Small intestine (tissue), 7 donors: ENCODE measurements around the gene DPP10. TPM values are rescaled to one million over a fixed set of nuclear protein-coding genes. Genes with fewer than 3 reads are reported as not detected.

Source experiments
- DNase-seq, 2 donors: peaks; one replicate each; pipeline versions ENCODE4 v3.0.0 to v3.0.0-alpha.2; 2013
- FAIRE-seq: peaks from 2 replicates; lab custom pipeline; 2012; peaks lifted over from hg19 to GRCh38; lab: Jason Lieb, UNC
- H3K27ac ChIP-seq, 3 donors: one replicate each; pipeline ENCODE4 v1.5.1; 2013; ENCODE audit warnings: low read length in 2 of 3, mild to moderate bottlenecking in 2 of 3, control low read depth in 1 of 3, inconsistent platforms in 1 of 3, low read depth in 1 of 3, moderate library complexity in 1 of 3
- H3K27me3 ChIP-seq, 3 donors: one replicate each; pipeline ENCODE4 v1.6.1; 2013; ENCODE audit warnings: low read length in 3 of 3, inconsistent platforms in 1 of 3; ENCODE audit not compliant: control insufficient read depth in 3 of 3, insufficient read depth in 3 of 3
- H3K36me3 ChIP-seq, 3 donors: one replicate each; pipeline ENCODE4 v1.6.1; 2013; ENCODE audit warnings: low read length in 3 of 3, inconsistent platforms in 1 of 3, low read depth in 1 of 3, mild to moderate bottlenecking in 1 of 3, moderate library complexity in 1 of 3; ENCODE audit not compliant: control insufficient read depth in 3 of 3, insufficient read depth in 2 of 3
- H3K4me1 ChIP-seq, 3 donors: one replicate each; pipeline ENCODE4 v1.6.1; 2013; ENCODE audit warnings: low read length in 2 of 3, inconsistent platforms in 1 of 3, low read depth in 1 of 3, mild to moderate bottlenecking in 1 of 3, moderate library complexity in 1 of 3; ENCODE audit not compliant: control insufficient read depth in 3 of 3, insufficient read depth in 2 of 3
- H3K4me3 ChIP-seq, 3 donors: one replicate each; pipeline ENCODE4 v1.5.1; 2013; ENCODE audit warnings: low read length in 3 of 3, control low read depth in 1 of 3, inconsistent platforms in 1 of 3, low read depth in 1 of 3, mild to moderate bottlenecking in 1 of 3, moderate library complexity in 1 of 3
- H3K9me3 ChIP-seq, 2 donors: one replicate each; pipeline ENCODE4 v1.6.1; 2013; ENCODE audit warnings: low read depth in 1 of 2, low read length in 1 of 2; ENCODE audit not compliant: control insufficient read depth in 2 of 2, insufficient read depth in 1 of 2
- WGBS, 3 donors: extraction: QIAGEN DNeasy Blood & Tissue Kit; methylation state at CpG; one replicate each; pipeline ENCODE4 v1.1.7; 2013; 5-methylcytosine and 5-hydroxymethylcytosine counted together
- polyA plus RNA-seq, 4 donors: library from polyadenylated mRNA; stranded (reverse) in 3 of 4; unstranded in 1 of 4; fragments of 200-250 nt in 3 of 4; fragments of 120-200 nt in 1 of 4; gene quantifications; one replicate each; pipeline versions ENCODE4 v1.2.1 to v1.2.3, GENCODE V29; 2013
- donor health status: healthy with polysubstance abuse.
- donor health status: control.
- donor health status: control.
- donor health status: Bipolar disorder and iron deficiency.
- donor health status: healthy.

Gene DPP10
- polyA plus RNA-seq, 4 donors: 0.54 to 23.8 (median 1.7) TPM

DNA sequence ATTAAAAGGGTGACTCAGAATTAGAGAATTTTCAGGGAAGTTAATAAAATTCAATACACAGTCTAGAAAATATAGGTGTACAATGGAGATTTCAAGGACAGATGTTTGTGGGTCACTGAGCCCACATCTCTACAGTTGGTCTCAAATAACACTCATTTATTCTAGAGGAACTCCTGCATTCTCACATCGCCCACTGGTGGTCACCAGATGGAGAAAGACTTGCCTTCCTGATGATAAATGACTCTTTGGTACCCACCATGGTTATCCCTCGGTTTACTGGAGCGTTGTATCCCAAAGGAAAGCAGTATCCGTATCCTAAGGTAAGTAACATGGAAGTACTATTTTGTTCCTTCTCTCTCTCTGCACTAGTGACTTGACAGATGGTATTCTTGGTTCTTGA is 1297.1 kb downstream of the DPP10 start:
- 83 to 91% (median 90%) methylated on average over 4 of the region's 4 CpGs for WGBS, 3 donors
- FAIRE-seq: no peak

DNA sequence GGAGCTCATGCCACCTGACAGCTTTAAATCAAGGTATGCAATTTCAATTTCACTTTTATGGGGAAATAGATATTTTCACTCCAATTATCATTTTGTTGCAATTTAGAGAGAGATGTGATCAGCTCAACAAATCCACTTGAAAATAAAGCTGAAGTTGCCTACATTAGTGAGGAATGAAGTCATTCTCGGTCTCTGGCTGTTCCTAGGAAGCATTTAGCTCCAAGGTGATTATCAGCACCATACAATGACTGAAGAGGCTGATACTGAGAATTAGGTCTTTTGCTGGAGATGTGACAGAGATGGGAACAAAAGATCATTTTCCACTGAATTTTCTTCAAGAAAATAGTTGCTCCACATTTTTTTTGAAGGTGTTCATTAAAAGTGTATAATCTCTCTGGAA is 1303.7 kb downstream of the DPP10 start:
- H3K36me3 ChIP-seq: peaks cover 0 to 3% (median 0%) of the 10 kb centered on the region in 3 donors
- no peak overlapping the region for H3K27ac ChIP-seq
- H3K4me3 ChIP-seq: no peak overlapping the region
- no peaks in the 10 kb centered on the region for H3K27me3 ChIP-seq
- FAIRE-seq (no peak), DNase-seq (no peak)
- no peaks in the 10 kb centered on the region for H3K9me3 ChIP-seq
- 42 to 62% (median 56%) methylated on average over 1 of the region's 1 CpG for WGBS, 3 donors
- no peaks in the 10 kb centered on the region for H3K4me1 ChIP-seq

More for the DNA sequence above, 1297.1 kb downstream of the DPP10 start:
- Histone ChIP-seq H3K27me3 (no peaks in the 10 kb centered on the region), H3K36me3 (no peaks in the 10 kb centered on the region), H3K27ac (no peak overlapping the region), H3K4me3 (no peak overlapping the region), H3K4me1 (no peaks in the 10 kb centered on the region), H3K9me3 (no peaks in the 10 kb centered on the region)
- DNase-seq: peak; percentile 1 to 10

DNA sequence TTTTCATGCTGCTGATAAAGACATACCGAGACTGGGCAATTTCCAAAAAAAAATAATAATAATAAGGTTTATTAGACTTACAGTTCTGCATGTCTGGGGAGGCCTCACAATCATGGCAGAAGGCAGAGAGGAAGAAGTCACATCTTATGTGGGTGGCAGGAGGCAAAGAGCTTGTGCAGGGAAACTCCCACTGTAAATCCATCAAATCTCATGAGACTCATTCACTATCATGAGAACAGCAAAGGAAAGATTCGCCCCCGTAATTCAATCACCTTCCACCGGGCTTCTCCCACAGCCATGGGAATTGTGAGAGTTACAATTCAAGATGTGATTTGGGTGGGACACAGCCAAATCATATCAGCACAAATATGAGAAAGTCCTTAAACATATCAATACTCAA is 1314.8 kb downstream of the DPP10 start:
- Histone ChIP-seq H3K27me3 (no peaks in the 10 kb centered on the region), H3K36me3 (no peaks in the 10 kb centered on the region), H3K4me3 (no peak overlapping the region), H3K4me1 (no peaks in the 10 kb centered on the region), H3K27ac (no peak overlapping the region), H3K9me3 (no peaks in the 10 kb centered on the region)
- WGBS, 3 donors: 80 to 89% (median 82%) methylated on average over 4 of the region's 4 CpGs
- no peak for DNase-seq
- no peak for FAIRE-seq

DNA sequence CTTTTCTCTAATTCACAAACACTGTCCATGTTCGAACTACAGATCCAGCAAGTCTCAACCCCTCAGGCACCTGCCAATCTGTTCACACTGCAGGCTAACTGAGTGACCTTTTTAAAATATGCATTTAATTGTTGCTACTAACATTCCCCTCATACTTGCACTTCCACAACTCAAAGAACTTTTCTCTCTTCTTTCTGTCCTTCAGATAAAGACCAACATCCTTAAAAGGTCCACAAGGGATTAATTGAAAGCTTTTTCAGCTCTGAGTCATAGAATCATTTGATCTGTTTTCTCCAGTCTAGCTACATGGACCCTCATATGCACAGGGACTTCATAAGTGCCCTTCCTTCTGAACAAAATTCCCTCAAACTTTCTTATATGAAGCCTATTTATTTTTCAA is 1321.2 kb downstream of the DPP10 start:
- H3K36me3 ChIP-seq: peaks cover 0 to 3% (median 0%) of the 10 kb centered on the region in 3 donors
- no peaks in the 10 kb centered on the region for H3K4me1 ChIP-seq
- 57 to 74% (median 72%) methylated on average over 1 of the region's 1 CpG for WGBS, 3 donors
- H3K4me3 ChIP-seq: no peak overlapping the region
- FAIRE-seq (no peak), DNase-seq (no peak)
- H3K27me3 ChIP-seq: no peaks in the 10 kb centered on the region
- no peaks in the 10 kb centered on the region for H3K9me3 ChIP-seq
- no peak overlapping the region for H3K27ac ChIP-seq

DNA sequence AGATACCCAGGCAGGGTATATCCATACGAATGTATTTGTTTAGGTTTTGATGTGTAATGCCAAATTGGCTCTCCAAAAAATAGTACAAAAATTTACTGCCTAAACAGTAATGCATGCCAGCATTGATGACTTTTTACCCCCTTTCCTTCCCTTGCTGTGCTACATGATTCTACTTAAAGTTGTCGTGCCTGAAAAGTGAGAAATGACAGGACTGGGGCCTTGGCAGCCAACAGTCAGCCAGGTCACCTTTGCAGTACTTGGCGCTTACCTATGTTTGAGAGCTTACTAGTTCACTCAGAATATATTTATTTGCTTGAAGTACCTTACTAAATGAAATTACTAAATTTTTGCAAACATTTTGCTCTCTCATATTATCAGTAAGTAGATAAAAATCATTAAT is 1329.1 kb downstream of the DPP10 start:
- DNase-seq (no peak), FAIRE-seq (no peak)
- Histone ChIP-seq H3K27ac (no peak overlapping the region), H3K4me1 (no peaks in the 10 kb centered on the region), H3K4me3 (no peak overlapping the region), H3K36me3 (peaks cover 0 to 3% (median 0%) of the 10 kb centered on the region in 3 donors), H3K27me3 (no peaks in the 10 kb centered on the region), H3K9me3 (no peaks in the 10 kb centered on the region)
- 83 to 86% (median 85%) methylated on average over 3 of the region's 3 CpGs for WGBS, 3 donors

DNA sequence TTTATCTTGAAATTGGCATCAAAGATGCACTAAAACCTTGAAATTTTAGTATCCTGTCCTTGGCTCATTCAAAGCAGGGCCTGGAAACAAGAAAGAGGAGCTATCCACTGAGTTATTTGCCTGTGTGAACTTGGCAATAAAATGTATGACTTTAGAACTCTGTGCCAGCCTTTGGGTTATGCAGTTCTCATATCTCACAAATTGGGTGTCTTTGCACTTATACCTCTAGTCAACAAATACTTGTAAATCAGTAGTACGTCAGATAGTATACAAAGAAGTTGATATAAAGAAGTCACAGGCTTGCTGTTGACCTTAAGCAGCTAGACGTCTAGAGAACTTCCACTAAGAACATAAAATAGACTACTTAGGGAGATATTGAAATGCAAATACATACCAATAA is 1331.9 kb downstream of the DPP10 start:
- Histone ChIP-seq H3K4me3 (no peak overlapping the region), H3K9me3 (no peaks in the 10 kb centered on the region), H3K27me3 (no peaks in the 10 kb centered on the region), H3K36me3 (no peaks in the 10 kb centered on the region), H3K27ac (no peak overlapping the region), H3K4me1 (no peaks in the 10 kb centered on the region)
- DNase-seq: no peak
- WGBS, 3 donors: 64 to 76% (median 68%) methylated on average over 2 of the region's 2 CpGs
- FAIRE-seq: no peak

DNA sequence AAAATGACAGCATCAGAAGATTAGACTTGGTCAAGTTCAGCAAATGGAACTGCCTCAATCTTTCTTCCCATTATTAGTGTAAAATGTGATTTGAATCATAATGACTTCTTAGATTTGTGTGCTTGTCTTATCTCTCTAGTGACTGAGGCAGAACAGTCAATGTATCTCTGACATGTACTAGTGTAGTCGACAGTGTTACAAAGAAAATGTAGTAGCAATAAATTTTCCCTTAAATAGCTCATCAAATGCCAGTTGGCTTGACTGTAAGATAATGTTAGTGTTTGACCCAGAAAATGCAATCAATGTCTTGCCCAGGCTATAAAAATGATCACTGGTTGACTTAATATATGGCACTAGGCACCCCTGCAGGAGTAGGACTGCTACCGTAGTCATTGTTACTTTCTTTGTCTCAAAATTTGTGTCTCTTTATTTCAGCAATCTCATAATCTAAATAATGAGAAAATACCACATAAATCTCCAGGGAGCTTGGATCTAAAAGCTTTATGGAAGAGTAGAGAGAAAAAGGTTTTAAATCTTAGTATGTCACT is 1336.7 kb downstream of the DPP10 start:
- H3K36me3 ChIP-seq: no peaks in the 10 kb centered on the region
- no peak overlapping the region for H3K27ac ChIP-seq
- H3K4me1 ChIP-seq: no peaks in the 10 kb centered on the region
- FAIRE-seq (no peak), DNase-seq (no peak)
- WGBS, 3 donors: 69 to 83% (median 81%) methylated on average over 2 of the region's 2 CpGs
- no peaks in the 10 kb centered on the region for H3K9me3 ChIP-seq
- H3K27me3 ChIP-seq: no peaks in the 10 kb centered on the region
- no peak overlapping the region for H3K4me3 ChIP-seq

DNA sequence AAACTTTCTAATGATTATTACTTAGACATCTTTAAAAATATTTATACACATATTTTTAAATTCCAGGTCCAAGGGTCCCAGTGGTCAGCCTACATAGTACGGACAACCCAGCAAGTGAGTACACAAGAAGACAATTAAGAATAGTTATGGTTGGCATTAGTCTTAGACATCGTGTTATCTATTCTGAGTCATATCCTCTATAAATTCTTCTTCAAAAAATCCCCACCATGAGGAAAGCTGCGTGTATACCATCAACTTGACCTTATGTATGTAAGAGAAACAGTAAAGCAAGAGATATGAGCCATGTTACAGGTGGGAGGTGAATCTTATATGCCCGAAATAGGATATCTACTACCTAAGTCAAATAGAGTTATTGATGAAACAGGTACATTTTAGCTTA is 1339.8 kb downstream of the DPP10 start:
- FAIRE-seq: no peak
- no peaks in the 10 kb centered on the region for H3K4me1 ChIP-seq

DNA sequence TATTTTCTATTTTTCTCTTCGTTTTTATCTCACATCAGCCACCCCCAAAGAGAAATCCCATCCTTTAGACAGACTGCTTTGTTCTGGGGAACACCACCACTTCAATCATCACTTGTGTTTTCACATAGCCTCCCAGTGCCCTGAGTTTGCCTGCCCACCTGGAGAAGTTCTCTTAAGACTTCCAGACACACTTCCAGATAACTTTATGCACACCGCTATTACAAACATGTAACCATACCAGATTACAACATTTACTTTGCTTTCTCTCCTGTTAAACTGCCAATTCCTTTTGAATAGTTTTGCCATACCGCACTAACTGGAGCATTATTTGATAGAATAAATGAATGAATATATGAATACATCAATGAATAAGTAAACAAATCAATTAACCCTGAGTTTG is 1353.6 kb downstream of the DPP10 start:
- no peak for DNase-seq
- Histone ChIP-seq H3K4me1 (no peaks in the 10 kb centered on the region), H3K4me3 (no peak overlapping the region), H3K27ac (no peak overlapping the region), H3K36me3 (no peaks in the 10 kb centered on the region), H3K27me3 (no peaks in the 10 kb centered on the region), H3K9me3 (no peaks in the 10 kb centered on the region)
- 81 to 85% (median 84%) methylated on average over 3 of the region's 3 CpGs for WGBS, 3 donors
- no peak for FAIRE-seq

More for the DNA sequence above, 1339.8 kb downstream of the DPP10 start:
- H3K36me3 ChIP-seq: peaks cover 0 to 2% (median 0%) of the 10 kb centered on the region in 3 donors
- 64 to 75% (median 68%) methylated on average over 4 of the region's 4 CpGs for WGBS, 3 donors
- DNase-seq: no peak
- no peaks in the 10 kb centered on the region for H3K27me3 ChIP-seq
- H3K27ac ChIP-seq: no peak overlapping the region
- no peak overlapping the region for H3K4me3 ChIP-seq
- no peaks in the 10 kb centered on the region for H3K9me3 ChIP-seq
